ENCODE results near the gene KCNJ2. TPM values are rescaled to one million over a fixed set of nuclear protein-coding genes. Genes with fewer than 3 reads are reported as not detected.
A peak's percentile ranks its signal among the peaks of the same experiment; 100 is the strongest.

KCNJ2 gene
- polyA plus RNA-seq (2012; ENCODE audit: low read depth, missing spikeins) = 0.05 TPM

DNA sequence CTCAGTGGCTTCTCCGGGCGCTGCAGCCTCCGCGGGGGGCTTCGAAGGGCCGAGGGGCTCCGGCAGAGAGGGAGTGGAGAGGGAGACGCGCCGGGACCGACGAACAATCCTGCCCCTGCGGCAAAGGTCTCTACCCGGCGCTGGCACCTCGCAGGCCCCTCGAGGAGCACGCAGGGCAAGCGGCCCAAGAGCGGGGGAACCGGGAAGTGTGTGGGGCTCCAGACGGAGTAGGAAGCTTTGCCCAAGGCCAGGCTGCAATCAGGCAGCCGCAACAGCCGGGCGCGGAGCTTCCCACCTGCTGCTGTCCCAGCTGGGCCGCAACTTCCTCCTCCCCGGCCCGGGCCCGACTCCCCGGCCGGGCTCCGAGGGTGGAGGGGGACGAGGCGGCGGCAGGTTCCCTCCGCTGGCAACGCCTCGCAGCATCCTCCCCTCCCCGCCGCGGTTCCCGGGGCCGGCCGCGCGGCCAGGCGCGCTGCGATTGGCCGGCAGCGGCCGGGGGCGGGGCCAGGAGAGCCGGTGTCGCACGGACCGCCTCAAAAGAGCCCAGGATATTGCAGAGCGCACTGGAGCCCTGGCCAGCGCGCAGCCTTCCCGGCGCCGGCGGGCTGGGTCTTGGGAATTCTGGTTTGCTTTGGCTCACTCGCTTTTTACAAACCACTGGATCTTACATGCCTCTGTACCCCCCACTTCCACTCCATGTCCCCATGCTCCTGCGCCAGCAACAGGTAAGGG is at the start of gene KCNJ2:
Gene KCNJ2, plus strand, starts transcription at position 556 of the 732 bp plus-strand sequence. CDS start 5,508 bp downstream, outside the sequence.
- TF ChIP-seq SPI1 (IDR thresholded peaks at IDR 0.05; ENCODE audit: low read depth, low read length) = no peak
- peak; percentile 18; the same call in 1 of the 2 replicates for TF ChIP-seq TAF1 (IDR thresholded peaks at IDR 0.05; ENCODE audit: low read depth, low read length)
- peak; percentile 63 for DNase-seq (ENCODE audit: insufficient read length, low spot score)
- peak; percentile 67 for FAIRE-seq

DNA sequence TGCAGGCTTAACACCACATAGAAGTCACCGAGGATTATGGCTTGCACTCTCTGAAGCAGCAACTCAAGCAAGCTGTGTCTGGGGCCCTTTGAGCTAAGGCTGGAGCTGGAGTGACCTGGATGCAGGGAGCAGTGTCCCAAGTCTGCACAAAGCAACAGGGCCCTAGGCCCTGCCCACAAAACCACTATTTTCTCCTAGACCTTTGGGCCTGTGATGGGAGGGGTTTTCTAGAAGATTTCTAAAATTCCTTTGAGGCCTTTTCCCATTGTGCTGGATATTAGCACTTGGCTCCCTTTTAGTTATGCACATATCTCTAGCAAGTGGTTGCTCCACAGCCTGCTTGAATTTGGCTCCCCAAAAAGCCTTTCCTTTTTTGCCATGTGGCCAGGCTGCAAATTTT is 49.8 kb upstream of the KCNJ2 start:
- no peak for FAIRE-seq
- TF ChIP-seq POLR2A (IDR thresholded peaks at IDR 0.05; ENCODE audit: low read depth, low read length) = no peak
- TF ChIP-seq SPI1 (IDR thresholded peaks at IDR 0.05; ENCODE audit: low read depth, low read length) = no peak
- no peak for TF ChIP-seq POLR2AphosphoS5 (IDR thresholded peaks at IDR 0.05; ENCODE audit: low read depth, low read length)
- no peak for TF ChIP-seq POU2F2 (IDR thresholded peaks at IDR 0.05; ENCODE audit: low read depth, low read length)
- TF ChIP-seq TAF1 (IDR thresholded peaks at IDR 0.05; ENCODE audit: low read depth, low read length) = no peak
- no peak for TF ChIP-seq PAX5 (IDR thresholded peaks at IDR 0.05; ENCODE audit: insufficient read depth, low read length, severe bottlenecking)
- no peak for DNase-seq (ENCODE audit: insufficient read length, low spot score)

DNA sequence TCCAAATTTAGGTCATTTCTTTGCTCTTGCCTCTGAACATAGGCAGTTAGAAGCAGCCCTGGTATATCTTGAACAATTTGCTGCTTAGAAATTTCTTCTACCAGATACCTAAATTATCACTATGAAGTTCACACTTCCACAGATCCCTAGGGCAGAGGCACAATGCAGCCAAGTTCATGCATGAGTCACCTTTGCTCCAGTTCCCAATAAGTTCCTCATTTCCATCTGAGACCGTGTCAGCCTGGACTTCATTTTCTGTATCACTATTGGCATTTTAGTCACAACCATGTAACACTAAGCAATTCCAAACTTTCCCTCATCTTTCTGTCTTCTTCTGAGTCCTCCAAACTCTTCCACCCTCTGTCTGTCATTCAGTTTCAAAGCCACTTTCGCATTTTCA is 49.3 kb upstream of the KCNJ2 start:
- DNase-seq (ENCODE audit: insufficient read length, low spot score) (no peak), FAIRE-seq (no peak)

DNA sequence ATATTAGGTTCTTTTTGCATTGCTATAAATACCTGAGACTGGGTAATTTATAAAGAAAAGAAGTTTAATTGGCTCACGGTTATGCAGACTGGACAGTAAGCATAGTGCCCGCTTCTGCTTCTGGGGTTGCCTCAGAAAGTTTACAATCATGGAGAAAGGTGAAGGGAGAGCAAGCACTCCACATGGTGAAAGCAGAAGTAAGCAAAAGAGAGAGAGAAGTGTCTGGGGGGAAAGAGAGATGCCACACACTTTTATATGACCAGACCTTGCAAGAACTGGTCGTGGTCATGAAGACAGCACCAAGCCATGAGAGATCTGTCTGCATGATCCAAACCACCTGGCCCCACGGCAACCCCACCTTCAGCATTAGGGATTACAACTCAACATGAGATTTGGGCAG is 48.9 kb upstream of the KCNJ2 start:
- TF ChIP-seq POLR2A (IDR thresholded peaks at IDR 0.05; ENCODE audit: low read depth, low read length) (no peak), POLR2AphosphoS5 (IDR thresholded peaks at IDR 0.05; ENCODE audit: low read depth, low read length) (no peak), SPI1 (IDR thresholded peaks at IDR 0.05; ENCODE audit: low read depth, low read length) (no peak), PAX5 (IDR thresholded peaks at IDR 0.05; ENCODE audit: insufficient read depth, low read length, severe bottlenecking) (no peak), TAF1 (IDR thresholded peaks at IDR 0.05; ENCODE audit: low read depth, low read length) (no peak), POU2F2 (IDR thresholded peaks at IDR 0.05; ENCODE audit: low read depth, low read length) (no peak)
- DNase-seq (ENCODE audit: insufficient read length, low spot score) (no peak), FAIRE-seq (no peak)

More for the DNA sequence above, 49.3 kb upstream of the KCNJ2 start:
- TF ChIP-seq SPI1 (IDR thresholded peaks at IDR 0.05; ENCODE audit: low read depth, low read length) (no peak), POLR2A (IDR thresholded peaks at IDR 0.05; ENCODE audit: low read depth, low read length) (no peak), POLR2AphosphoS5 (IDR thresholded peaks at IDR 0.05; ENCODE audit: low read depth, low read length) (no peak), PAX5 (IDR thresholded peaks at IDR 0.05; ENCODE audit: insufficient read depth, low read length, severe bottlenecking) (no peak), POU2F2 (IDR thresholded peaks at IDR 0.05; ENCODE audit: low read depth, low read length) (no peak), TAF1 (IDR thresholded peaks at IDR 0.05; ENCODE audit: low read depth, low read length) (no peak)

DNA sequence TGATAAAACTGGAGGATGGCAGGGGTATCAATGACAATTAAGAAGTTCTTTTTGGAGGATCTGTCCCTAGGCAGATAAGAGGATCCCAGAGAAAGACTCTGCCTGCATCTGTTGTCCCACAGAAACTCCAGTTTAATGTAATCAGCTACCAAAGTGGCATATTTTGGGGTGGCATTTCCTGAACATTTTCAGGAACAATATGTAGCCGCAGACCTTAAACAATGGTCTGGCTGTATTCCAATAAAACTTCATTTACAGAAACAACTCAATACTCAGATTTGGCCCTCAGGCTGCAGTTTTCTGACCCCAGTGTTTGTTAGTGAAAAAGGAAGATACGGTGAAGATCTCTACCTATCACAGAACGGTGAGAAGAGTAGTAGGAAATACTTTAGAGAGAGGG is 48.2 kb upstream of the KCNJ2 start:
- FAIRE-seq = no peak

DNA sequence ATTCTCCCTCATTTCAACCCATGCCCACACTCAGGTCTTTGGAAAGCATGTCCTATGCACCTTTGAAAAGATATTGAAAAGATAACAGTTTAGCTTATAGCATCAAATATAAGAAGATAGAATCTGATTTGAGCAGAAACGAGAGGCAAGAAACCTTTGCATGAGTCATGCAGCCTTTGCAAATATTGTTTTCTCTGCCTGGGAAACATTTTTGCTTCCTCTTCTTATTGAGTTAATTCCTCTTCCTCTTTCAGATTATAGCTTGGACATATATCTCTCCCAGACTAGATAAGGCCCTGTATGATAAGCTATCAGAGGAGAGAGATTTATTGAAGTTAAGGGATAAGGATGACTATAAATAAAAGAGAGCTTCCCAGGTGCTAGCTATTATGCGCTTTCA is 46.1 kb upstream of the KCNJ2 start:
- no peak for TF ChIP-seq POLR2A (IDR thresholded peaks at IDR 0.05; ENCODE audit: low read depth, low read length)
- no peak for TF ChIP-seq POLR2AphosphoS5 (IDR thresholded peaks at IDR 0.05; ENCODE audit: low read depth, low read length)
- no peak for TF ChIP-seq PAX5 (IDR thresholded peaks at IDR 0.05; ENCODE audit: insufficient read depth, low read length, severe bottlenecking)
- TF ChIP-seq SPI1 (IDR thresholded peaks at IDR 0.05; ENCODE audit: low read depth, low read length) = no peak
- no peak for TF ChIP-seq POU2F2 (IDR thresholded peaks at IDR 0.05; ENCODE audit: low read depth, low read length)
- TF ChIP-seq TAF1 (IDR thresholded peaks at IDR 0.05; ENCODE audit: low read depth, low read length) = no peak
- no peak for FAIRE-seq
- no peak for DNase-seq (ENCODE audit: insufficient read length, low spot score)

More for the DNA sequence above, 48.2 kb upstream of the KCNJ2 start:
- DNase-seq (ENCODE audit: insufficient read length, low spot score) = no peak
- TF ChIP-seq POLR2AphosphoS5 (IDR thresholded peaks at IDR 0.05; ENCODE audit: low read depth, low read length) (no peak), TAF1 (IDR thresholded peaks at IDR 0.05; ENCODE audit: low read depth, low read length) (no peak), PAX5 (IDR thresholded peaks at IDR 0.05; ENCODE audit: insufficient read depth, low read length, severe bottlenecking) (no peak), POLR2A (IDR thresholded peaks at IDR 0.05; ENCODE audit: low read depth, low read length) (no peak), POU2F2 (IDR thresholded peaks at IDR 0.05; ENCODE audit: low read depth, low read length) (no peak), SPI1 (IDR thresholded peaks at IDR 0.05; ENCODE audit: low read depth, low read length) (no peak)

DNA sequence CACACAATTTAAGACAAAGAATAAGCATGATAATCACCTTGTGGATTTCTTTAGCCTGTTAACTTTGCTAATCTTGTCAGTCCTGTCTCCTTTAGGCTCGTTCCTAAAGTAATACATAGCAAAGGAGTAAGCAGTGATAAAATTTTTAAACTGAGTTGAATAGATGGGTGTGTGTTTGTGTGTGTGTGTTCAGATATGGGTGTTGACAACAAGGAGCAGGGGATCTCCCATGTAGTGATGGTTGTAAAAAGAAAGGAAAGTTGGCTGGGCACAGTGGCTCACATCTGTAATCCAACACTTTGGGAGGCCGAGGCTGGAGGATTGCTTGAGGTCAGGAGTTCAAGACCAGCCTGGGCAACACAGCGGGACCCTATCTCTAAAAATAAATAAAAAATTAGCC is 44.6 kb upstream of the KCNJ2 start:
- no peak for FAIRE-seq
- DNase-seq (ENCODE audit: insufficient read length, low spot score) = no peak
- no peak for TF ChIP-seq TAF1 (IDR thresholded peaks at IDR 0.05; ENCODE audit: low read depth, low read length)
- no peak for TF ChIP-seq SPI1 (IDR thresholded peaks at IDR 0.05; ENCODE audit: low read depth, low read length)
- no peak for TF ChIP-seq POLR2A (IDR thresholded peaks at IDR 0.05; ENCODE audit: low read depth, low read length)
- TF ChIP-seq PAX5 (IDR thresholded peaks at IDR 0.05; ENCODE audit: insufficient read depth, low read length, severe bottlenecking) = no peak
- no peak for TF ChIP-seq POU2F2 (IDR thresholded peaks at IDR 0.05; ENCODE audit: low read depth, low read length)
- no peak for TF ChIP-seq POLR2AphosphoS5 (IDR thresholded peaks at IDR 0.05; ENCODE audit: low read depth, low read length)

DNA sequence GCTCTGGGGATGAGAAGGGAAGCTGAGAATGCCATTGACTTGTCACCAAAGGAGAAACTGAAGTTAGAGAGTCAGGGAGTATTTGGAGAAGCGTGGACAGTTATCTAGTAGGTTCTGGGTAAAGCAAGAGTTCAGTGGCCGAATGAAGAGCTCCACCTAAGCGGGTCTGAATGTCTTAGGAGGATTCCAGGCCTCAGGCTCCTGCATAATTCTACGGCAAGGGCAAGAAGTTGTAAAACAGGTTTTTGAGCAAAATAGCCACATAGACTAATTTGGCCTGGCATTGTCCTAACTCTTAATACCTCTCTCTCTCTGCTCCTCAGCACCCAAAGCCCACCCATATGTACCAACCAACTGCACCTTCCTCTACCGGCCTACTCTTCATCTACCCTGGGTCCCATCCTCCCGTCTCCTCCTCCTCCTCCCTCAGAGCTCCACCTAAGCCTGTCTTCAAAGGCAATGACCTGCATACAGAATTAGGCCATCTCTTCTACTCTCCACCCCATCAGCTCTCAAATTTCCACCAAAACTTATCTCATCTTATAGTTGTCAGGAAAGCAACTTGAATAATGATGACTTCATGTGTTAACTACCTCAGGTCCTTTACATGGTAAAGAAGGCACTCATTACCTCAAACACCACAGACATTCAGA is 42.0 kb upstream of the KCNJ2 start:
- no peak for DNase-seq (ENCODE audit: insufficient read length, low spot score)
- TF ChIP-seq POLR2A (IDR thresholded peaks at IDR 0.05; ENCODE audit: low read depth, low read length) (no peak), TAF1 (IDR thresholded peaks at IDR 0.05; ENCODE audit: low read depth, low read length) (no peak), SPI1 (IDR thresholded peaks at IDR 0.05; ENCODE audit: low read depth, low read length) (no peak), POU2F2 (IDR thresholded peaks at IDR 0.05; ENCODE audit: low read depth, low read length) (no peak), PAX5 (IDR thresholded peaks at IDR 0.05; ENCODE audit: insufficient read depth, low read length, severe bottlenecking) (no peak), POLR2AphosphoS5 (IDR thresholded peaks at IDR 0.05; ENCODE audit: low read depth, low read length) (no peak)
- no peak for FAIRE-seq

DNA sequence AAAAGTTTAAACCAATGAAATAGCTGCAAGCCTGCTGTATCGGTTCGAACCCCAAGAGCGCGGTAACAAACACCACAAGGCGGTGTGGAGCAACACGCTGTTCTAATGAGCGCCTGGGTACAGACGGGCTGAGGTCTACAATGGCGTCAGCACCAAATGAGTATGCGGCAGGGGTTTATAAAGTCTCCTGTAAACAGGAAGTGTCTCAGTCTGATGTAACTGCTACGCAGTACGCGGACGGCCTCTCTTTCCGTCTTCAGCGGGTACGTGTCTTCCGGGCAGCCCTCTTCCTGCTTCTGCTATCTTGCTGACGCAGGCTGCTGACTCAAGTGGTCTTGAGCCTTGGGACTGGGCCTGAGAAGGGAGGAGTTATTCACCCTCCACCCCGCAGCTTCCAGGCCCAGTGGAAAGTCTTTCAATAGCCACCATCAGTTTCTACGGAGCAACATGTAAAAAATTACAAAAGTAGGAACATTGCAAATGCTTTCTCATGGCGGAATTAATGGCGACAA is 40.5 kb upstream of the KCNJ2 start:
- no peak for TF ChIP-seq PAX5 (IDR thresholded peaks at IDR 0.05; ENCODE audit: insufficient read depth, low read length, severe bottlenecking)
- no peak for DNase-seq (ENCODE audit: insufficient read length, low spot score)
- FAIRE-seq = no peak
